GM23248 (cell line): ENCODE data around the gene RAB4B.
"Not testable (repeated sequence)": the region's sequence is repeated elsewhere in the genome, so short reads cannot be mapped to it uniquely, and the experiment has no call there.

Experiments used
- EZH2 ChIP-seq: fragments of 200-600 bp; sonication (generic); IDR thresholded peaks from 2 replicates; pipeline ENCODE4 v1.6.1; 2018; ENCODE audit warnings: antibody characterized with exemption, mild to moderate bottlenecking; ENCODE audit not compliant: insufficient read depth, poor library complexity, severe bottlenecking
- EZH2phosphoT487 ChIP-seq: fragments of 200-600 bp; sonication (generic); IDR thresholded peaks from 2 replicates; pipeline ENCODE4 v1.6.1; 2018; ENCODE audit warnings: antibody characterized with exemption, moderate library complexity, mild to moderate bottlenecking, low read depth; ENCODE audit not compliant: insufficient read depth

GRCh38 chr19:40838477-40838876 is 60.4 kb downstream of the RAB4B start:
- TF ChIP-seq EZH2, EZH2phosphoT487: not testable (repeated sequence)
